Endometrium (tissue), 2 donors: ENCODE results near the gene ZNF804B.

Experiments
- FAIRE-seq: peaks from 2 replicates; lab custom pipeline; 2012; peaks lifted over from hg19 to GRCh38; lab: Jason Lieb, UNC
- donor health status: control.
- donor health status: control.

The ZNF804B gene

DNA sequence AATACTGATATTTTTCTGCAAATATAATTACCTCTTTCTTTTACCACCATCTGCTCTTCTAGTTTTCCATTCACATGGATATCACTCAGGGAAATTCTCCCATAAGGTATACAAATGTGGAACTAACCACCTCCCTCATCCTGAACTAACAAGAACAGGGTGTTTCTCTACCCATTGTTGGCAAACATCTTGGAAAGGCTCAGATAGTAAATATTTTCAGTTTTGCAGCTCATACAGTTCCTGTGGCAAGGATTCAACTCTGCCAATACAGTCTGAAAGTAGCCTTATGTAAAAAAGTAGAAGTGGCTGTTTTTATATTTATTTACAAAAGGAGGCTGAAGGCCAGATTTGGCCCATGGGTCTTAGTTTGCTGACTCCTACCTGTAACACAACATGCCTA is 549.0 kb downstream of the ZNF804B start:
- FAIRE-seq: no peak

DNA sequence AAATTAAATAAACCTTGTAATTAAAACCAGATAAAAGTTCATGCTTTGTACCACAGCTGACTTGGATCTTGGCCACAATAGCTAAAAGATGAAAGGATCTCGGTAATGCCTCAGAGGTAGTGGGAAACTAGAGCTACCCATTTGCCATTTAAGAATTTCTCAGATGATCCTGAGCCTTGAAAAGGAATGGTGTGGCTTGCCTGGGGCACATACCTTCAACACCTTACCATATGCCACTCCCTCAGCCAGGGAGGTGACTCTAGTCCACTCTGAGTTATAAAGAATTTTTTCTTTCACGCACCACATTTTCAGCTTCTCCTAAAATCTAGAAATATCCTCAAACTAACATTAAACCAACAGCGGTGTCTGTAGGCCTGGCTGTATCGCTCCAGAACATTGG is 552.4 kb downstream of the ZNF804B start:
- FAIRE-seq: no peak

DNA sequence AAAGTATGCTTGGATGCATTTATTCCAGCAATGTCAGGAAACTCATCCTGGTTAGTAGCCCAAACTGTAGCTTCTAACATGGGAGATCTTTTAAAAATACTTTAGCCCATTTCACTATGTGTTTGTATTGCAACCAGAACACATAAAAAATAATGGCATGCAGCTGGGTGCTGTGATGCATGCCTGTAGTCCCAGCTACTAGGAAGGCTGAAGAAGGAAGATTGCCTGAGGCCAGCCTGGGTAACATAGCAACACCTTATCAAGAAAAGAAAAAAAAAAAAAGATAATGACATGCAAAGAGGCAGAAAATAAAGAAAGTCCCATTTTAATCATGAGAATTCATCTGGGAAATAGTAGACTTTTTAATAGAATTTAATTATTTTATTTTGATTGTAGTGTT is 553.1 kb downstream of the ZNF804B start:
- FAIRE-seq: no peak

- no peak for FAIRE-seq
Measured at GRCh38 chr7:89316584-89317251, 557.2 kb downstream of the ZNF804B start.

DNA sequence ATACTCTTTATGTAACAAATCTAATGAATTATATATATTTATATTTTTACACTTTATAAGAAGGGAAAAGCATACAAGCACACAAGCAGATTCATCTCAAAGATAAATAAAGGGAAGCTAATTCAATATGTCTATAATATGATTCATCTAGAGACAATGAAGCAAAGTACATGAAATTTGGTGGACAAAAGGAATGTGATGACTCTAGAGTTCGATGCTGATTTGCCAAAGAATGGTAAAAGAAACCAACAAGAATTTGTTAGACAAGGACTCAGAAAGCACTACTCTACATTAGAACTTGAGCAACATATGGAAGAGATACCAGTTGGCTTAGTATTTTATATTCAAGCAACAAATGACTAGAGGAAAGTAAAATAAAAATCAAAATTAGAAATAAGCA is 572.5 kb downstream of the ZNF804B start:
- no peak for FAIRE-seq

GRCh38 chr7:89334797-89335196 is 575.3 kb downstream of the ZNF804B start:
- FAIRE-seq: no peak

DNA sequence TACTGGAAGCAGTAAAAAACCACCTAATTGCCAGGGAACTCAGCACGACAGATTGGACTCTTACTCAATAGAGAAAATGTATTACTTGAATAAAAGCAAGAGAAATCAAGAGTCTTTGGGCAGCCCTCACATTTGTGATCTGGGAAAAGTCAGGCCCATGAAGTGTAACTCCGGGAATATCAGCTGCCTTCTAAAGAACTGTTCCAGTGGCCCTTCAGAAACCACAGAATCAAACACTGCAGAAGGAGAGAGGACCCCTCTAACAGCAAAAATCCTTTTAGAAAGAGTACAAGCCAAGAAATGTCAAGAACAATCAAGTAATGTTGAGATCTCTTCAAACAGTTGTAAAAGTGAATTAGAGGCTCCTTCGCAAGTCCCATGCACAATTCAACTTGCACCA is 576.0 kb downstream of the ZNF804B start:
- FAIRE-seq: no peak

GRCh38 chr7:89336121-89336520 is 576.6 kb downstream of the ZNF804B start:
- no peak for FAIRE-seq

DNA sequence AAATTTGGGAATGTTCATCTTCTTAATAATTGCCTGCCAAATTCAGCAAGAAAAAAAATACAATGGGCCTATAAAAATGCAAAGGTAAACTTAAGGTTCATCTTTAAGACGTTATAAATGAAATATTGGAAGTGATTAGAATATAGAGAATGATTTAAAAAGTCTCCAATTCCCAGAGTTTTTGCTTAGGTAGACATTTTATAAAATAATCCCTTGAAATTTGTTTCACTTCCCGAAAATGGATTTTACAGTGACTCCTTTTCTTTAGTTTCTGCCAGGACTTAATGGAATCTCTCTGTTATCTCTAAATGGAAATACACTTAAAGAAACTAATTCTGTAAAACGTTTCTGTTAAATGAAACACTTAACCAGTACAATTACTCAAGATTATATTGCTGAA is 580.2 kb downstream of the ZNF804B start:
- FAIRE-seq: no peak

GRCh38 chr7:89357121-89357520 is 597.6 kb downstream of the ZNF804B start:
- no peak for FAIRE-seq

- no peak for FAIRE-seq
Measured at GRCh38 chr7:89377219-89377618, 617.7 kb downstream of the ZNF804B start.

- FAIRE-seq: no peak
Measured at GRCh38 chr7:89385411-89385810, 625.9 kb downstream of the ZNF804B start.
